ENCODE measurements around the gene PRKAG2. TPM values are rescaled to one million over a fixed set of nuclear protein-coding genes. Genes with fewer than 3 reads are reported as not detected.

Gene PRKAG2
- total RNA-seq, result 19.1 and 21.4 TPM in 2 replicates

DNA sequence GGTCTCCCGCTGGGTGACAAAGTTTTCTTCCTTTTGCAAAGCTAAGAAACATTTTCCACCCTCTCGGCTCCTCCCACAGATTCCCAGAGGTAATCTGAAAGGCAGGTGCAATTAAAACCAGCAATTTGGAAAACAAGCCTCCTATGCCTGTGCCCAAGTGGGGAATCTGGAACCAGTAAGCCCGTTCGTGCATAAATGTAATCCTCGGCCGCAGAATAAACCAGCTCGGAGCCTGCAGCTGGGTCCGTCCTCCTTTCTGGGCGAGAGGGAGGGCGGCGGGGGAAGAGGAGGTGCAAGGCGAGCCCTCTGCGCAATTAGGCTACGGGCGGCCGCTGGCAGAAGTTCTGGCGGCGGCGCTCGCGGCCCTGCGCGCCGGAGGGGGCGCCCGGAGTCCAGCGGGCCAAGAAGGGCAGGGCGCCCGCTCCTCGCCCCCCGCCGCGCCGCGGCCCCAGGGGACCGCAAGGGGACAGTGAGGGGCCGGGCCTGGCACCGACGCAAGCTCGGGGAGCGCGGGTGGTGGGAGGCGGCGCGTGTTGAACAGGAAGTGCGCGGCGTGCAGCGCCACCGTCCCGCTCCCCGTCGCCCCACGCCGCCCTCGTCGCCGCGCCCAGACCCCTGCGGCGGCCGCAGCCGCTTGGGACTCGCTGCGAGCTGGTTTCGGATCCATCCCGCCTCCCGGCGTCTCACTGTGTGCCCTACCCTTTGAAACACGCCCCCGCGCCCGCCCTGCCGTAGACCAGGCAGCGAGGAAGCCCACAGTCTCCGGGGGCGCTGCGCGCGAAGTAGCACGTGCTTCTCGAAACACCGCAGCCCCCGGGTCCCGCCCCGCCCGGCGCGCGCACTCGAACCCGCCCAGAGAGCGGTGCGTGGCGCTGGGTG lies at the start of gene PRKAG2:
PRKAG2 (minus strand) TSS at position 217 of the 879 bp plus-strand sequence. CDS start 495 bp downstream, outside the sequence.

DNA sequence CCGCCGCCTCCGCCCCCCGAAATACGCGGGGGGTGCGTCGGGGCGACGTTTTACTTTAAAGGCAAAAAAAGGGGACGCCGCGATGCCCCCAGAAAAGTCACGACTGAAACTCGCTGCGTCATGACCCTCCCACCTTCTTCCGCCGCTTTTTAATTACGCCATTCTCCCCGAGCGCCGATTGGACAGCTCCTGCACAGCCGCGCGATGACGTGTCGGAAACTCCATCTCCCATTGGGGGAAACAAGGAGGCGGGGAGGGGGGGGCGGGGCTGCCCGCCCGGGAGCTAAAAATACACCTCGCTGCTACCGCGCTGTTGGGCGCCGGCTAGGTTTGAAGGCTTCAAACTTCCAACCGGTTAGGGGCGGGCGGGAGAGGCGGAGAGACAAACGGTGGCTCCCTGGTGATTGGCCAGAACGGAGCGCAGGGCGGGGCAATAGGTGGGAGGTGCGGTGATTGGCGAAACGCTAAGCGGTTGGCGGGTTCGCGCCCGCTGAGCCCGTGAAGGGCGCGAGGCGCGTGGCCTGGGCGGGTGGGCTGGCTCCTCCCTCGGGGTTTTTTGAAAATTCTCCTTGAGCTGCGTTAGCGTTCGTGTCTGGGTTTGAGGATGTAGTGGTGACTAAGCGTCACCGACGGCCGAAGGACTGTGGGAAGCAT lies 357.0 kb downstream of the PRKAG2 start, which contains the start of gene RHEB:
RHEB (minus strand) TSS at position 131 of the 654 bp plus-strand sequence. CDS start 384 bp downstream, outside the sequence.

Other genes starting within 250 kb of the PRKAG2 start
- gene GALNTL5, start 79.3 kb upstream of the PRKAG2 start, total RNA-seq, result not detected in 2 replicates
- 24.3 and 56.1 TPM in 2 replicates for gene GALNT11, start 148.6 kb upstream of the PRKAG2 start, total RNA-seq

Data from nasal cavity respiratory epithelium epithelial cell of viscerocranial mucosa (primary cell).